Fibroblast of lung (primary cell): ENCODE measurements around the gene THAP4. TPM values are rescaled to one million over a fixed set of nuclear protein-coding genes. Genes with fewer than 3 reads are reported as not detected.

ENCODE experiments used
- DNase-seq, 2 donors: peaks; one replicate each; pipeline versions ENCODE4 v3.0.0 to v3.0.0-alpha.2; 2010; ENCODE audit warnings: low read depth in 2 of 2
- H2AFZ ChIP-seq: 2 replicates; pipeline ENCODE4 v1.5.1; 2012; ENCODE audit warnings: low read length, control low read depth, inconsistent platforms
- H3K27ac ChIP-seq: 2 replicates; pipeline ENCODE4 v1.5.1; 2011; ENCODE audit warnings: low read length, control low read depth; ENCODE audit not compliant: insufficient read depth
- H3K27me3 ChIP-seq: 2 replicates; pipeline ENCODE4 v1.5.1; 2011; ENCODE audit warnings: mild to moderate bottlenecking, low read length; ENCODE audit not compliant: control insufficient read depth, insufficient read depth
- H3K36me3 ChIP-seq: 2 replicates; pipeline ENCODE4 v1.5.1; 2011; ENCODE audit warnings: low read length; ENCODE audit not compliant: control insufficient read depth, insufficient read depth
- H3K4me1 ChIP-seq: 2 replicates; pipeline ENCODE4 v1.5.1; 2011; ENCODE audit warnings: low read length; ENCODE audit not compliant: control insufficient read depth, insufficient read depth; ENCODE audit errors: extremely low read depth
- H3K4me2 ChIP-seq: 2 replicates; pipeline ENCODE4 v1.5.1; 2011; ENCODE audit warnings: low read length, control low read depth; ENCODE audit not compliant: insufficient read depth; ENCODE audit errors: extremely low read depth
- H3K4me3 ChIP-seq, 4 experiments: fragments of 200-600 bp in 1 of 4; sonication (generic) in 1 of 4; replicated peaks in 1 of 4; 2 replicates each; pipeline ENCODE4 v1.5.1; 2011 to 2016; ENCODE audit warnings: low read length in 4 of 4, low read depth in 3 of 4, mild to moderate bottlenecking in 3 of 4, control low read depth in 2 of 4, inconsistent platforms in 1 of 4, mixed read lengths in 1 of 4; ENCODE audit not compliant: insufficient read depth in 1 of 4; ENCODE audit errors: control extremely low read depth in 1 of 4
- H3K79me2 ChIP-seq: 2 replicates; pipeline ENCODE4 v1.5.1; 2012; ENCODE audit warnings: mild to moderate bottlenecking, low read length, inconsistent platforms; ENCODE audit not compliant: control insufficient read depth, insufficient read depth
- H3K9ac ChIP-seq: 2 replicates; pipeline ENCODE4 v1.5.1; 2011; ENCODE audit warnings: mild to moderate bottlenecking, low read length, control low read depth; ENCODE audit not compliant: insufficient read depth
- H3K9me3 ChIP-seq: 2 replicates; pipeline ENCODE4 v1.5.1; 2012; ENCODE audit warnings: low read depth, low read length; ENCODE audit not compliant: control insufficient read depth, insufficient read depth
- H4K20me1 ChIP-seq: 2 replicates; pipeline ENCODE4 v1.5.1; 2011; ENCODE audit warnings: low read length; ENCODE audit not compliant: control insufficient read depth, insufficient read depth; ENCODE audit errors: extremely low read depth
- CTCF ChIP-seq, 2 donors: IDR thresholded peaks in 1 of 2; conservative IDR thresholded peaks in 1 of 2; 1 replicate in 1 of 2; 2 replicates in 1 of 2; pipeline ENCODE4 v1.5.1; 2011 to 2012; ENCODE audit warnings: low read length in 2 of 2, control low read depth in 1 of 2, inconsistent platforms in 1 of 2, low read depth in 1 of 2, mild to moderate bottlenecking in 1 of 2
- EZH2 ChIP-seq: IDR thresholded peaks from 2 replicates; pipeline ENCODE4 v1.5.1; 2012; ENCODE audit warnings: low read length, control low read depth, mild to moderate bottlenecking; ENCODE audit errors: missing control alignments
- polyA plus RNA-seq, 2 donors: library from polyadenylated mRNA; depleted of rRNA in 1 of 2; stranded (reverse) in 1 of 2; unstranded in 1 of 2; fragments of >200 nt; gene quantifications; 2 replicates each; pipeline ENCODE4 v1.2.1, GENCODE V29; 2011 to 2012; ENCODE audit warnings: missing spikeins in 1 of 2
- total RNA-seq: library from RNA; depleted of rRNA; stranded (reverse); fragments of >200 nt; gene quantifications from 2 replicates; pipeline ENCODE4 v1.2.1, GENCODE V29; 2014

Gene THAP4
- total and polyA plus RNA-seq, 2 donors (not counting 1 experiment from before 2014, with no cell fraction given): 19.3 to 47.7 TPM

GRCh38 chr2:241558532-241559322, 78.2 kb downstream of the THAP4 start, which contains the start of gene BOK:
Gene BOK, plus strand, starts transcription at chr2:241558745. Its CDS starts 739 bp downstream, at chr2:241559484.
- H3K27ac ChIP-seq: peak within 1 kb of the TSS; percentile 32
- peaks cover 23% of the 10 kb centered on the region for H3K79me2 ChIP-seq

GRCh38 chr2:241556746-241557145, 80.2 kb downstream of the THAP4 start:
- Histone ChIP-seq H3K4me2 (no peak overlapping the region), H3K27ac (no peak overlapping the region), H4K20me1 (no peaks in the 10 kb centered on the region), H3K9ac (no peak overlapping the region), H2AFZ (no peak overlapping the region), H3K27me3 (no peaks in the 10 kb centered on the region), H3K79me2 (peaks cover 7% of the 10 kb centered on the region), H3K36me3 (no peaks in the 10 kb centered on the region), H3K9me3 (no peaks in the 10 kb centered on the region), H3K4me3 (no peak overlapping the region), H3K4me1 (peaks cover 13% of the 10 kb centered on the region)
- TF ChIP-seq CTCF (conservative IDR thresholded peaks at IDR 0.05 in 1 of 2, IDR thresholded peaks at IDR 0.05 in 1 of 2; ENCODE audit: low read depth in 1 of 2, low read length in 2 of 2): no peak
- no peak for TF ChIP-seq EZH2
- no peak for DNase-seq

More at GRCh38 chr2:241558532-241559322, 78.2 kb downstream of the THAP4 start, which contains the start of gene BOK:
- H3K9me3 ChIP-seq: no peaks in the 10 kb centered on the region
- H4K20me1 ChIP-seq: no peaks in the 10 kb centered on the region
- H3K36me3 ChIP-seq: peaks cover 12% of the 10 kb centered on the region
- peak within 1 kb of the TSS; percentile 72 for H3K9ac ChIP-seq
- peaks cover 16% of the 10 kb centered on the region for H3K4me1 ChIP-seq
- H2AFZ ChIP-seq: peak within 1 kb of the TSS; percentile 40
- H3K4me2 ChIP-seq: peak within 1 kb of the TSS; percentile 88
- DNase-seq: peak; percentile 78 to 84
- H3K27me3 ChIP-seq: no peaks in the 10 kb centered on the region
- H3K4me3 ChIP-seq: peak within 1 kb of the TSS; percentile 45 to 69 (median 66)
- TF ChIP-seq EZH2 (no peak), CTCF (conservative IDR thresholded peaks at IDR 0.05 in 1 of 2, IDR thresholded peaks at IDR 0.05 in 1 of 2; ENCODE audit: low read depth in 1 of 2, low read length in 2 of 2) (no peak)

- H3K27me3 ChIP-seq: no peaks in the 10 kb centered on the region
- no peaks in the 10 kb centered on the region for H3K36me3 ChIP-seq
- H3K79me2 ChIP-seq: peaks cover 6% of the 10 kb centered on the region
- peaks cover 17% of the 10 kb centered on the region for H3K4me1 ChIP-seq
- no peak for DNase-seq
- H3K4me3 ChIP-seq: no peak overlapping the region
- no peak overlapping the region for H3K9ac ChIP-seq
- H3K4me2 ChIP-seq: no peak overlapping the region
- H3K9me3 ChIP-seq: no peaks in the 10 kb centered on the region
- H2AFZ ChIP-seq: no peak overlapping the region
- no peaks in the 10 kb centered on the region for H4K20me1 ChIP-seq
- no peak overlapping the region for H3K27ac ChIP-seq
- TF ChIP-seq EZH2 (no peak), CTCF (conservative IDR thresholded peaks at IDR 0.05 in 1 of 2, IDR thresholded peaks at IDR 0.05 in 1 of 2; ENCODE audit: low read depth in 1 of 2, low read length in 2 of 2) (no peak)
These were observed 81.2 kb downstream of the THAP4 start for GRCh38 chr2:241555711-241556110.
